Measurements from ENCODE around the gene NMT1. TPM values are rescaled to one million over a fixed set of nuclear protein-coding genes. Genes with fewer than 3 reads are reported as not detected.
A peak's percentile ranks its signal among the peaks of the same experiment; 100 is the strongest.

Gene NMT1
- total and polyA plus RNA-seq, 2 of the 13 experiments (the other 11 are each of a cell fraction or from before 2014, with no cell fraction given), result 75.7 to 142 TPM

DNA sequence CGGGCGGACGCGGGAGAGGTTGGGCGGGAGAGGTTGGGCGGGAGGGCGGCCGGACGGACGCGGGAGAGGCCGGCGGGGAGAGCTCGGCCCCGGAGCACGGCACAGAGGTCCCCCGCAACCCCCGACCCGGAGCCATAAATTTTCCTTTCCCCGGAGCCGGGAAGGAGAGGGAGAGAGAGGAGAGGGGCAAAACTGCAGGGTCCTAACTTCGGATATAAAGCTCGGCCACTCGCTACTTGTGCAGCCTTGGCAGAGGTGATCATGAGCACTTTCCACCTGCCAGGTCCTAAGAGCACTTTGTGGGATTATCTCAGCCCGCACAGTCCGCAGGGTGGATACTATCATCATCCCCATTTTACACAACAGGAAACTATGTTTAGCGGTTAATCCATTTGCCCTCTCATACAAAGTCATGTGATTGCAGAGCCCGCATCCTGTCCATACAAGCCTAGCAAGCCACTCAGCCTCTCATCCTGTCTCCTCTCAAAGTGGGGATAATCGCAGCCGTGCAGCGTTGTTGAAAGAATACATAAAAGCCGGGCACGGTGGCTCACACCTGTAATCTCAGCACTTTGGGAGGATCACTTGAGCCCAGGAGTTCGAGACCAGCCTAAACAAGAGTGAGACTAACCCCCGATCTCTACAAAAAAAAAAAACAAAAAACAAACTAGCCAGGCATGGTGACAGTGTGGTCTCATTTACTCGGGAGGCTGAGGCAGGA lies 8.9 kb upstream of the NMT1 start (continued):
- TF ChIP-seq ZNF274 (CRISPR knock-in tag; IDR thresholded peaks at IDR 0.05) (no peak), ZNF224 (CRISPR knock-in tag; IDR thresholded peaks at IDR 0.05) (no peak), SP5 (CRISPR knock-in tag; IDR thresholded peaks at IDR 0.05; ENCODE audit: borderline replicate concordance, low read depth) (no peak), GATAD1 (CRISPR knock-in tag; IDR thresholded peaks at IDR 0.05) (0 out of 2 replicates have a peak, but pooled peaks have one; percentile 8), ETV5 (CRISPR knock-in tag; IDR thresholded peaks at IDR 0.05; ENCODE audit: borderline replicate concordance) (no peak; the same call in 1 of the 2 replicates), HMG20B (CRISPR knock-in tag; conservative IDR thresholded peaks at IDR 0.05) (no peak), HCFC1 (IDR thresholded peaks at IDR 0.05; ENCODE audit: low read depth, low read length) (no peak), ZNF543 (CRISPR knock-in tag; IDR thresholded peaks at IDR 0.05) (no peak), ZNF598 (CRISPR knock-in tag; IDR thresholded peaks at IDR 0.05; ENCODE audit: borderline replicate concordance) (no peak), ZNF225 (CRISPR knock-in tag; IDR thresholded peaks at IDR 0.05) (no peak), CBX2 (IDR thresholded peaks at IDR 0.05; ENCODE audit: low read depth, low read length) (no peak), CBX2 (CRISPR knock-in tag; IDR thresholded peaks at IDR 0.05; ENCODE audit: low read depth) (no peak), ZSCAN29 (CRISPR knock-in tag; conservative IDR thresholded peaks at IDR 0.05) (no peak)
- TF ChIP-seq, protein P1, sequence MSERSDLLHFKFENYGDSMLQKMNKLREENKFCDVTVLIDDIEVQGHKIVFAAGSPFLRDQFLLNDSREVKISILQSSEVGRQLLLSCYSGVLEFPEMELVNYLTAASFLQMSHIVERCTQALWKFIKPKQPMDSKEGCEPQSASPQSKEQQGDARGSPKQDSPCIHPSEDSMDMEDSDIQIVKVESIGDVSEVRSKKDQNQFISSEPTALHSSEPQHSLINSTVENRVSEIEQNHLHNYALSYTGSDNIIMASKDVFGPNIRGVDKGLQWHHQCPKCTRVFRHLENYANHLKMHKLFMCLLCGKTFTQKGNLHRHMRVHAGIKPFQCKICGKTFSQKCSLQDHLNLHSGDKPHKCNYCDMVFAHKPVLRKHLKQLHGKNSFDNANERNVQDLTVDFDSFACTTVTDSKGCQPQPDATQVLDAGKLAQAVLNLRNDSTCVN (CRISPR knock-in tag; IDR thresholded peaks at IDR 0.05; ENCODE audit: borderline replicate concordance), result 0 out of 2 replicates have a peak, but pooled peaks have one; percentile 13
- TF ChIP-seq, protein P2, sequence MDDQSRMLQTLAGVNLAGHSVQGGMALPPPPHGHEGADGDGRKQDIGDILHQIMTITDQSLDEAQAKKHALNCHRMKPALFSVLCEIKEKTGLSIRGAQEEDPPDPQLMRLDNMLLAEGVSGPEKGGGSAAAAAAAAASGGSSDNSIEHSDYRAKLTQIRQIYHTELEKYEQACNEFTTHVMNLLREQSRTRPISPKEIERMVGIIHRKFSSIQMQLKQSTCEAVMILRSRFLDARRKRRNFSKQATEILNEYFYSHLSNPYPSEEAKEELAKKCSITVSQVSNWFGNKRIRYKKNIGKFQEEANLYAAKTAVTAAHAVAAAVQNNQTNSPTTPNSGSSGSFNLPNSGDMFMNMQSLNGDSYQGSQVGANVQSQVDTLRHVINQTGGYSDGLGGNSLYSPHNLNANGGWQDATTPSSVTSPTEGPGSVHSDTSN (CRISPR knock-in tag; IDR thresholded peaks at IDR 0.05; ENCODE audit: borderline replicate concordance), result no peak
- TF ChIP-seq, protein P3, sequence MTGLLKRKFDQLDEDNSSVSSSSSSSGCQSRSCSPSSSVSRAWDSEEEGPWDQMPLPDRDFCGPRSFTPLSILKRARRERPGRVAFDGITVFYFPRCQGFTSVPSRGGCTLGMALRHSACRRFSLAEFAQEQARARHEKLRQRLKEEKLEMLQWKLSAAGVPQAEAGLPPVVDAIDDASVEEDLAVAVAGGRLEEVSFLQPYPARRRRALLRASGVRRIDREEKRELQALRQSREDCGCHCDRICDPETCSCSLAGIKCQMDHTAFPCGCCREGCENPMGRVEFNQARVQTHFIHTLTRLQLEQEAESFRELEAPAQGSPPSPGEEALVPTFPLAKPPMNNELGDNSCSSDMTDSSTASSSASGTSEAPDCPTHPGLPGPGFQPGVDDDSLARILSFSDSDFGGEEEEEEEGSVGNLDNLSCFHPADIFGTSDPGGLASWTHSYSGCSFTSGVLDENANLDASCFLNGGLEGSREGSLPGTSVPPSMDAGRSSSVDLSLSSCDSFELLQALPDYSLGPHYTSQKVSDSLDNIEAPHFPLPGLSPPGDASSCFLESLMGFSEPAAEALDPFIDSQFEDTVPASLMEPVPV (CRISPR knock-in tag; IDR thresholded peaks at IDR 0.05), result no peak
- TF ChIP-seq, protein P4, sequence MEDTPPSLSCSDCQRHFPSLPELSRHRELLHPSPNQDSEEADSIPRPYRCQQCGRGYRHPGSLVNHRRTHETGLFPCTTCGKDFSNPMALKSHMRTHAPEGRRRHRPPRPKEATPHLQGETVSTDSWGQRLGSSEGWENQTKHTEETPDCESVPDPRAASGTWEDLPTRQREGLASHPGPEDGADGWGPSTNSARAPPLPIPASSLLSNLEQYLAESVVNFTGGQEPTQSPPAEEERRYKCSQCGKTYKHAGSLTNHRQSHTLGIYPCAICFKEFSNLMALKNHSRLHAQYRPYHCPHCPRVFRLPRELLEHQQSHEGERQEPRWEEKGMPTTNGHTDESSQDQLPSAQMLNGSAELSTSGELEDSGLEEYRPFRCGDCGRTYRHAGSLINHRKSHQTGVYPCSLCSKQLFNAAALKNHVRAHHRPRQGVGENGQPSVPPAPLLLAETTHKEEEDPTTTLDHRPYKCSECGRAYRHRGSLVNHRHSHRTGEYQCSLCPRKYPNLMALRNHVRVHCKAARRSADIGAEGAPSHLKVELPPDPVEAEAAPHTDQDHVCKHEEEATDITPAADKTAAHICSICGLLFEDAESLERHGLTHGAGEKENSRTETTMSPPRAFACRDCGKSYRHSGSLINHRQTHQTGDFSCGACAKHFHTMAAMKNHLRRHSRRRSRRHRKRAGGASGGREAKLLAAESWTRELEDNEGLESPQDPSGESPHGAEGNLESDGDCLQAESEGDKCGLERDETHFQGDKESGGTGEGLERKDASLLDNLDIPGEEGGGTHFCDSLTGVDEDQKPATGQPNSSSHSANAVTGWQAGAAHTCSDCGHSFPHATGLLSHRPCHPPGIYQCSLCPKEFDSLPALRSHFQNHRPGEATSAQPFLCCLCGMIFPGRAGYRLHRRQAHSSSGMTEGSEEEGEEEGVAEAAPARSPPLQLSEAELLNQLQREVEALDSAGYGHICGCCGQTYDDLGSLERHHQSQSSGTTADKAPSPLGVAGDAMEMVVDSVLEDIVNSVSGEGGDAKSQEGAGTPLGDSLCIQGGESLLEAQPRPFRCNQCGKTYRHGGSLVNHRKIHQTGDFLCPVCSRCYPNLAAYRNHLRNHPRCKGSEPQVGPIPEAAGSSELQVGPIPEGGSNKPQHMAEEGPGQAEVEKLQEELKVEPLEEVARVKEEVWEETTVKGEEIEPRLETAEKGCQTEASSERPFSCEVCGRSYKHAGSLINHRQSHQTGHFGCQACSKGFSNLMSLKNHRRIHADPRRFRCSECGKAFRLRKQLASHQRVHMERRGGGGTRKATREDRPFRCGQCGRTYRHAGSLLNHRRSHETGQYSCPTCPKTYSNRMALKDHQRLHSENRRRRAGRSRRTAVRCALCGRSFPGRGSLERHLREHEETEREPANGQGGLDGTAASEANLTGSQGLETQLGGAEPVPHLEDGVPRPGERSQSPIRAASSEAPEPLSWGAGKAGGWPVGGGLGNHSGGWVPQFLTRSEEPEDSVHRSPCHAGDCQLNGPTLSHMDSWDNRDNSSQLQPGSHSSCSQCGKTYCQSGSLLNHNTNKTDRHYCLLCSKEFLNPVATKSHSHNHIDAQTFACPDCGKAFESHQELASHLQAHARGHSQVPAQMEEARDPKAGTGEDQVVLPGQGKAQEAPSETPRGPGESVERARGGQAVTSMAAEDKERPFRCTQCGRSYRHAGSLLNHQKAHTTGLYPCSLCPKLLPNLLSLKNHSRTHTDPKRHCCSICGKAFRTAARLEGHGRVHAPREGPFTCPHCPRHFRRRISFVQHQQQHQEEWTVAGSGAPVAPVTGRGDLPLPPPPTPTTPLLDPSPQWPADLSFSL (CRISPR knock-in tag; IDR thresholded peaks at IDR 0.05), result no peak
- TF ChIP-seq, protein P5, sequence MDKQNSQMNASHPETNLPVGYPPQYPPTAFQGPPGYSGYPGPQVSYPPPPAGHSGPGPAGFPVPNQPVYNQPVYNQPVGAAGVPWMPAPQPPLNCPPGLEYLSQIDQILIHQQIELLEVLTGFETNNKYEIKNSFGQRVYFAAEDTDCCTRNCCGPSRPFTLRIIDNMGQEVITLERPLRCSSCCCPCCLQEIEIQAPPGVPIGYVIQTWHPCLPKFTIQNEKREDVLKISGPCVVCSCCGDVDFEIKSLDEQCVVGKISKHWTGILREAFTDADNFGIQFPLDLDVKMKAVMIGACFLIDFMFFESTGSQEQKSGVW (CRISPR knock-in tag; IDR thresholded peaks at IDR 0.05; ENCODE audit: borderline replicate concordance), result 0 out of 2 replicates have a peak, but pooled peaks have one; percentile 42

Measured in HepG2 (cell line).